Chondrocyte (in vitro differentiated cells): Measurements from ENCODE around the gene ERICH6B. TPM values are rescaled to one million over a fixed set of nuclear protein-coding genes. Genes with fewer than 3 reads are reported as not detected.

Source experiments
- DNase-seq: peaks from one replicate; pipeline ENCODE4 v3.0.0; 2021; ENCODE audit warnings: mixed read lengths, low spot score
- H3K27ac Mint-ChIP-seq: one replicate; pipeline ENCODE4 v1.8.0; 2021; ENCODE audit warnings: mild to moderate bottlenecking, moderate library complexity, mixed read lengths; ENCODE audit not compliant: unreplicated experiment
- H3K27me3 Mint-ChIP-seq: 2 replicates; pipeline ENCODE4 v1.8.0; 2021; ENCODE audit warnings: low read depth, mixed read lengths
- H3K36me3 Mint-ChIP-seq: 2 replicates; pipeline ENCODE4 v1.8.0; 2021; ENCODE audit warnings: low read depth, mixed read lengths
- H3K4me1 Mint-ChIP-seq: 2 replicates; pipeline ENCODE4 v1.8.0; 2021; ENCODE audit warnings: low read depth, mild to moderate bottlenecking, mixed read lengths
- H3K4me3 Mint-ChIP-seq: one replicate; pipeline ENCODE4 v1.8.0; 2021; ENCODE audit warnings: mild to moderate bottlenecking, moderate library complexity, mixed read lengths; ENCODE audit not compliant: unreplicated experiment
- H3K9me3 Mint-ChIP-seq: 2 replicates; pipeline ENCODE4 v1.8.0; 2021; ENCODE audit warnings: low read depth, mixed read lengths
- CTCF ChIP-seq: fragments of 200-600 bp; sonication (generic); IDR thresholded peaks from 2 replicates; pipeline ENCODE4 v1.5.0; 2021; ENCODE audit warnings: antibody characterized with exemption, mild to moderate bottlenecking, moderate library complexity
- total RNA-seq: library from RNA; stranded (reverse); gene quantifications from 3 replicates; pipeline ENCODE4 v1.2.1, GENCODE V29; 2021

The ERICH6B gene
- total RNA-seq, 1 donor from 2014 or later, result not detected

GRCh38 chr13:45522571-45522970, 93.0 kb downstream of the ERICH6B start:
- no peak for DNase-seq
- Mint-ChIP-seq H3K9me3 (no peaks in the 10 kb centered on the region), H3K27me3 (no peaks in the 10 kb centered on the region), H3K27ac (peak overlapping the region; percentile 77), H3K4me1 (peaks cover 38% of the 10 kb centered on the region), H3K4me3 (no peak overlapping the region), H3K36me3 (peaks cover 30% of the 10 kb centered on the region)
- no peak for TF ChIP-seq CTCF

- DNase-seq, result no peak
- TF ChIP-seq CTCF, result no peak
- Mint-ChIP-seq H3K4me1 (peaks cover 31% of the 10 kb centered on the region), H3K9me3 (no peaks in the 10 kb centered on the region), H3K36me3 (peaks cover 31% of the 10 kb centered on the region), H3K27me3 (no peaks in the 10 kb centered on the region), H3K27ac (peak overlapping the region; percentile 90), H3K4me3 (no peak overlapping the region)
These were observed 94.2 kb downstream of the ERICH6B start for GRCh38 chr13:45521297-45521696.

GRCh38 chr13:45519493-45519892, 96.0 kb downstream of the ERICH6B start:
- no peak overlapping the region for H3K27ac Mint-ChIP-seq
- DNase-seq, result no peak
- no peak for TF ChIP-seq CTCF
- H3K27me3 Mint-ChIP-seq, result no peaks in the 10 kb centered on the region
- peaks cover 26% of the 10 kb centered on the region for H3K36me3 Mint-ChIP-seq
- no peaks in the 10 kb centered on the region for H3K9me3 Mint-ChIP-seq
- H3K4me3 Mint-ChIP-seq, result no peak overlapping the region
- peaks cover 31% of the 10 kb centered on the region for H3K4me1 Mint-ChIP-seq

- TF ChIP-seq CTCF, result no peak
- DNase-seq, result no peak
- H3K27me3 Mint-ChIP-seq, result no peaks in the 10 kb centered on the region
- H3K4me3 Mint-ChIP-seq, result no peak overlapping the region
- H3K27ac Mint-ChIP-seq, result no peak overlapping the region
- H3K4me1 Mint-ChIP-seq, result peaks cover 26% of the 10 kb centered on the region
- no peaks in the 10 kb centered on the region for H3K9me3 Mint-ChIP-seq
- H3K36me3 Mint-ChIP-seq, result peaks cover 25% of the 10 kb centered on the region
These were observed 96.9 kb downstream of the ERICH6B start for GRCh38 chr13:45518525-45519245.

- no peaks in the 10 kb centered on the region for H3K9me3 Mint-ChIP-seq
- H3K4me1 Mint-ChIP-seq, result peaks cover 16% of the 10 kb centered on the region
- no peak for TF ChIP-seq CTCF
- no peaks in the 10 kb centered on the region for H3K27me3 Mint-ChIP-seq
- H3K36me3 Mint-ChIP-seq, result peaks cover 28% of the 10 kb centered on the region
- no peak overlapping the region for H3K4me3 Mint-ChIP-seq
- no peak overlapping the region for H3K27ac Mint-ChIP-seq
- no peak for DNase-seq
These were observed 98.8 kb downstream of the ERICH6B start for GRCh38 chr13:45516757-45517156.
